ENCODE measurements around the gene PCK1. TPM values are rescaled to one million over a fixed set of nuclear protein-coding genes. Genes with fewer than 3 reads are reported as not detected.

Gene PCK1
- total and polyA plus RNA-seq, 2 of the 8 experiments (the other 6 are each of a cell fraction or from before 2014, with no cell fraction given), result not detected

DNA sequence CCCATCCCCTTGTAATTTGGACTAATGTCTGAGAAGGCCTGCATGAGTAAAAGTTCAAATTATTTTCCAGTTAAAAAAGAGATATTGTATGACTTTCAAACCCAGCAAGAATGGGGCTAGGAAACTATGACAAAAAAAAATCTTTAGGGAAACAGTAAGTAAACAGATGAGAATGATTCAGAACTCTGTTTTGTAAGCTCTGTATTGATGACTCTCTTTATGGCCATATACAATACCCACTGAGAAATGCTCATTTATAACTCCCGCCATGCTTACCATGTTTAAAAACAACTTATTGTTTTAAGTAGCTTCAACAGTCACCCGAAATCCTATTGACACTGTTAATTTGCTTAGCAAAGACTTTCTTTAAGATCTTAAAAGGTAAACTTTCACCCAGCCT is 17.2 kb upstream of the PCK1 start (continued):
- no peak for TF ChIP-seq CBX8 (IDR thresholded peaks at IDR 0.05; ENCODE audit: borderline replicate concordance, low read depth, low read length)
- TF ChIP-seq MAFK (IDR thresholded peaks at IDR 0.05; ENCODE audit: low read depth, low read length), result no peak
- TF ChIP-seq SUZ12 (IDR thresholded peaks at IDR 0.05; ENCODE audit: low read length), result no peak
- no peak for TF ChIP-seq TAF1 (IDR thresholded peaks at IDR 0.05; ENCODE audit: low read depth, low read length)
- TF ChIP-seq EGR1 (IDR thresholded peaks at IDR 0.05; ENCODE audit: borderline replicate concordance, low read depth, low read length), result no peak

Data from H1 (cell line).